NCI-H82 (cell line): ENCODE data around the gene MYO16.

Source experiments
- DNase-seq: peaks from one replicate; lab custom pipeline; 2025; lab: John Stamatoyannopoulos, UW

MYO16 gene

GRCh38 chr13:108933061-108933460 is 303.6 kb downstream of the MYO16 start:
- no peak for DNase-seq

- DNase-seq = no peak
Observed at GRCh38 chr13:108938155-108938554, 308.7 kb downstream of the MYO16 start.

- DNase-seq = no peak
Observed at GRCh38 chr13:108940121-108940520, 310.7 kb downstream of the MYO16 start.

- DNase-seq = no peak
Observed at GRCh38 chr13:108943842-108944241, 314.4 kb downstream of the MYO16 start.

- DNase-seq = no peak
Observed at GRCh38 chr13:108944760-108945159, 315.3 kb downstream of the MYO16 start.

GRCh38 chr13:108947551-108948030 is 318.2 kb downstream of the MYO16 start:
- DNase-seq = no peak

- no peak for DNase-seq
Observed at GRCh38 chr13:108948251-108948671, 318.9 kb downstream of the MYO16 start.

GRCh38 chr13:108950333-108951010 is 321.1 kb downstream of the MYO16 start:
- no peak for DNase-seq

- no peak for DNase-seq
Observed at GRCh38 chr13:108955741-108956140, 326.3 kb downstream of the MYO16 start.

GRCh38 chr13:108957369-108958012 is 328.1 kb downstream of the MYO16 start:
- DNase-seq = no peak

- DNase-seq = no peak
Observed at GRCh38 chr13:108958013-108958376, 328.6 kb downstream of the MYO16 start.

GRCh38 chr13:108959234-108959633 is 329.8 kb downstream of the MYO16 start:
- no peak for DNase-seq

GRCh38 chr13:108960006-108960405 is 330.6 kb downstream of the MYO16 start:
- no peak for DNase-seq

- peak; percentile 87 for DNase-seq
Observed at GRCh38 chr13:108961542-108962125, 332.2 kb downstream of the MYO16 start.

GRCh38 chr13:108962654-108963053 is 333.2 kb downstream of the MYO16 start:
- peak; percentile 13 for DNase-seq

- DNase-seq = no peak
Observed at GRCh38 chr13:108963276-108963810, 333.9 kb downstream of the MYO16 start.

- DNase-seq = no peak
Observed at GRCh38 chr13:108963846-108964600, 334.6 kb downstream of the MYO16 start.

- DNase-seq = no peak
Observed at GRCh38 chr13:108964606-108965005, 335.2 kb downstream of the MYO16 start.

- DNase-seq = no peak
Observed at GRCh38 chr13:108967371-108967770, 338.0 kb downstream of the MYO16 start.

GRCh38 chr13:108968566-108968965 is 339.2 kb downstream of the MYO16 start:
- DNase-seq = no peak

GRCh38 chr13:108974686-108975085 is 345.3 kb downstream of the MYO16 start:
- no peak for DNase-seq

- no peak for DNase-seq
Observed at GRCh38 chr13:108980237-108980636, 350.8 kb downstream of the MYO16 start.
